Calu3 (cell line): ENCODE results near the gene LMNB1. TPM values are rescaled to one million over a fixed set of nuclear protein-coding genes. Genes with fewer than 3 reads are reported as not detected.

Experiments used
- BruUV-seq: library from RNA; stranded (reverse); fragments of 400-500 nt; replicated peaks from 2 replicates; lab custom pipeline; 2021; lab: Mats Ljungman, UMichigan
- CTCF ChIA-PET: fragments of 300-600 bp; sonication (Branson Sonifier 250); formaldehyde crosslinking; loops from one replicate; lab custom pipeline; 2022; ENCODE audit warnings: antibody characterized with exemption; lab: Charles Lee
- DNase-seq: peaks from one replicate; pipeline ENCODE4 v3.0.0; 2022
- H3K27ac Mint-ChIP-seq: one replicate; pipeline ENCODE4 v1.8.0; 2022; ENCODE audit warnings: mixed read lengths; ENCODE audit not compliant: unreplicated experiment
- H3K27me3 Mint-ChIP-seq: one replicate; pipeline ENCODE4 v1.8.0; 2022; ENCODE audit warnings: mixed read lengths; ENCODE audit not compliant: unreplicated experiment
- H3K36me3 Mint-ChIP-seq: one replicate; pipeline ENCODE4 v1.8.0; 2022; ENCODE audit warnings: mild to moderate bottlenecking, moderate library complexity, mixed read lengths; ENCODE audit not compliant: insufficient read depth, unreplicated experiment
- H3K4me1 Mint-ChIP-seq: one replicate; pipeline ENCODE4 v1.8.0; 2022; ENCODE audit warnings: mild to moderate bottlenecking, low read depth, mixed read lengths; ENCODE audit not compliant: unreplicated experiment
- H3K4me3 Mint-ChIP-seq: one replicate; pipeline ENCODE4 v1.8.0; 2022; ENCODE audit warnings: mild to moderate bottlenecking, low read depth, moderate library complexity, mixed read lengths; ENCODE audit not compliant: unreplicated experiment
- H3K9me3 Mint-ChIP-seq: one replicate; pipeline ENCODE4 v1.8.0; 2022; ENCODE audit warnings: low read depth, mixed read lengths; ENCODE audit not compliant: unreplicated experiment
- CTCF ChIP-seq: fragments of 200-600 bp; IDR thresholded peaks from one replicate; pipeline ENCODE4 v1.8.0; 2022; ENCODE audit warnings: antibody characterized with exemption; ENCODE audit not compliant: unreplicated experiment
- intact Hi-C: fragments of 100-400 bp; cut with micrococcal nuclease; formaldehyde crosslinking; loops from one replicate; pipeline ENCODE4 v1.10.0; 2022; ENCODE audit not compliant: unreplicated experiment
- total RNA-seq: library from RNA; stranded (reverse); gene quantifications from 2 replicates; pipeline ENCODE4 v1.2.3, GENCODE V29; 2022

The LMNB1 gene
- total RNA-seq, 1 experiment from 2014 or later = 153 TPM

GRCh38 chr5:126777257-126777974, 480 bp downstream of the LMNB1 start:
- TSS peak; percentile 24 for BruUV-seq
- peaks cover 11% of the 10 kb centered on the region for H3K4me1 Mint-ChIP-seq

GRCh38 chr5:126777975-126778674, 1.2 kb downstream of the LMNB1 start:
- peaks cover 11% of the 10 kb centered on the region for H3K4me1 Mint-ChIP-seq
- intact Hi-C loops = loop anchor here (10.0 kb wide), 1 partner anchor 433 kb away; no protein-coding TSS in a partner anchor
- H3K9me3 Mint-ChIP-seq = no peaks in the 10 kb centered on the region
- peak overlapping the region; percentile 99 for H3K4me3 Mint-ChIP-seq
- CTCF ChIA-PET = interaction anchor here (0.6 to 4.7 kb wide), 13 partner anchors 11 to 896 kb away, joined by 3 to 30 read pairs (median 3); partner anchors contain the start of genes ALDH7A1 and PHAX
- peak; percentile 97 for DNase-seq
- H3K27ac Mint-ChIP-seq = peak overlapping the region; percentile 62
- peaks cover 48% of the 10 kb centered on the region for H3K36me3 Mint-ChIP-seq
- TF ChIP-seq CTCF = no peak
- TSS peak; percentile 65 for BruUV-seq
- no peaks in the 10 kb centered on the region for H3K27me3 Mint-ChIP-seq

More at GRCh38 chr5:126777257-126777974, 480 bp downstream of the LMNB1 start:
- Mint-ChIP-seq H3K27ac (peak overlapping the region; percentile 62), H3K9me3 (no peaks in the 10 kb centered on the region), H3K4me3 (peak overlapping the region; percentile 99), H3K27me3 (no peaks in the 10 kb centered on the region), H3K36me3 (peaks cover 48% of the 10 kb centered on the region)
- TF ChIP-seq CTCF = no peak
- DNase-seq = peak; percentile 56
- intact Hi-C loops = loop anchor here (10.0 kb wide), 1 partner anchor 433 kb away; no protein-coding TSS in a partner anchor
- CTCF ChIA-PET = interaction anchor here (0.9 to 4.7 kb wide), 9 partner anchors 12 to 184 kb away, joined by 3 to 30 read pairs (median 4); partner anchors contain the start of gene PHAX

- H3K9me3 Mint-ChIP-seq = no peaks in the 10 kb centered on the region
- TF ChIP-seq CTCF = no peak
- CTCF ChIA-PET = interaction anchor here (0.6 to 4.7 kb wide), 11 partner anchors 14 to 897 kb away, joined by 3 to 30 read pairs (median 3); partner anchors contain the start of genes ALDH7A1 and PHAX
- intact Hi-C loops = loop anchor here (10.0 kb wide), 1 partner anchor 434 kb away; no protein-coding TSS in a partner anchor
- peaks cover 48% of the 10 kb centered on the region for H3K36me3 Mint-ChIP-seq
- peak; percentile 6 for DNase-seq
- H3K4me1 Mint-ChIP-seq = peaks cover 11% of the 10 kb centered on the region
- peak overlapping the region; percentile 62 for H3K27ac Mint-ChIP-seq
- TSS peak; percentile 41 for BruUV-seq
- H3K27me3 Mint-ChIP-seq = no peaks in the 10 kb centered on the region
- H3K4me3 Mint-ChIP-seq = peak overlapping the region; percentile 99
Measured at GRCh38 chr5:126778675-126779403, 1.9 kb downstream of the LMNB1 start.
